ENCODE results near the gene APBB1IP. TPM values are rescaled to one million over a fixed set of nuclear protein-coding genes. Genes with fewer than 3 reads are reported as not detected.
A peak's percentile ranks its signal among the peaks of the same experiment; 100 is the strongest.

Gene APBB1IP
- polyA plus RNA-seq, 2 of the 4 experiments (the other 2 are of a cell fraction) = 0.96 to 9.2 TPM

DNA sequence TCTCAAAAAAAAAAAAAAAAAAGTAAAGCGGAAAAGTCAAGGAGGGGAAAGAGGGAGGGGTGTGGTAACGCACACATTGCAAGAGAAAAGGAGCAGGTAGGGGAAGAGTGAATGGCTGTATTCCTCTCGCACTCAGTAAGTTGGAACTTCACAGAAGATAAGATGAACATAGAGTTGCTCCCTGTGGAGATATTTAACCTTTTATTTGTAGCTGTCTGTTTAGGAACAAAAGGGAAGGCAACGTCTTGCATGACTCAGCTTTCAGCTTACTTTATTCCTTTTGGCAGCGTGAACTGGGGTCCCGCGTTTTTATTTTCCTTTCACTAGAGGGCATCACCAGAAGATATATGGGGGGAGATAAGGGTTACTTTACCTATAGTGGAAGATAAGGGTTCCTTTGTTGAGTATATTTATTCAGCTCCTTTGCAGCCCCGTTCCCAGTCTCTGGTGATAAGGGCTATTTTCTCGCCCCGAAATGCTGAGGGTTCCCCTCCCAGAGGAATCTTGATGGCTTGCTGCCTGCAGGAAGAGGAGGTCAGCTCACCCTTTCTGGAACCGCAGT, 78.5 kb downstream of the APBB1IP start:
- 71% methylated on average over 10 of the region's 11 CpGs for WGBS (ENCODE audit: missing lambda C conversion rate)
- Histone ChIP-seq H3K4me3 (no peak overlapping the region), H3K27ac (peak overlapping the region in 1 of 2 experiments; percentile 6; a peak in 1 of 6 replicates), H3K4me2 (no peak overlapping the region), H3K9me3 (peaks cover 20% of the 10 kb centered on the region), H3K4me1 (0 out of 3 replicates have a peak, but pooled peaks cover 4% of the 10 kb centered on the region)
- ATAC-seq = no peak
- TF ChIP-seq HOXB13 (CRISPR knock-in tag; IDR thresholded peaks at IDR 0.05; ENCODE audit: low read depth) = no peak
- no peak for TF ChIP-seq CHD2 (IDR thresholded peaks at IDR 0.05; ENCODE audit: low read length, partially characterized antibody)
- TF ChIP-seq POLR2A (IDR thresholded peaks at IDR 0.05; ENCODE audit: low read length) = no peak
- no peak for TF ChIP-seq KDM5A (IDR thresholded peaks at IDR 0.05)
- no peak for TF ChIP-seq EHMT2 (IDR thresholded peaks at IDR 0.05; ENCODE audit: low read depth)
- TF ChIP-seq, protein P1, sequence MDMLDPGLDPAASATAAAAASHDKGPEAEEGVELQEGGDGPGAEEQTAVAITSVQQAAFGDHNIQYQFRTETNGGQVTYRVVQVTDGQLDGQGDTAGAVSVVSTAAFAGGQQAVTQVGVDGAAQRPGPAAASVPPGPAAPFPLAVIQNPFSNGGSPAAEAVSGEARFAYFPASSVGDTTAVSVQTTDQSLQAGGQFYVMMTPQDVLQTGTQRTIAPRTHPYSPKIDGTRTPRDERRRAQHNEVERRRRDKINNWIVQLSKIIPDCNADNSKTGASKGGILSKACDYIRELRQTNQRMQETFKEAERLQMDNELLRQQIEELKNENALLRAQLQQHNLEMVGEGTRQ (IDR thresholded peaks at IDR 0.05) = no peak
- TF ChIP-seq EP300 (IDR thresholded peaks at IDR 0.05) = no peak
- no peak for TF ChIP-seq RFX5 (IDR thresholded peaks at IDR 0.05)
- TF ChIP-seq FOSL2 (IDR thresholded peaks at IDR 0.05) = no peak
- no peak for TF ChIP-seq FOSL2 (CRISPR knock-in tag; IDR thresholded peaks at IDR 0.05)
- FAIRE-seq = no peak
- ChIA-PET POLR2A (no interaction called here), CTCF (interaction anchor here (1.5 kb wide), 1 partner anchor 12 kb away, joined by 3 read pairs; no protein-coding TSS in a partner anchor)
- DNase-seq (ENCODE audit: low read depth in 1 of 2, low spot score in 1 of 2) = no peak

DNA sequence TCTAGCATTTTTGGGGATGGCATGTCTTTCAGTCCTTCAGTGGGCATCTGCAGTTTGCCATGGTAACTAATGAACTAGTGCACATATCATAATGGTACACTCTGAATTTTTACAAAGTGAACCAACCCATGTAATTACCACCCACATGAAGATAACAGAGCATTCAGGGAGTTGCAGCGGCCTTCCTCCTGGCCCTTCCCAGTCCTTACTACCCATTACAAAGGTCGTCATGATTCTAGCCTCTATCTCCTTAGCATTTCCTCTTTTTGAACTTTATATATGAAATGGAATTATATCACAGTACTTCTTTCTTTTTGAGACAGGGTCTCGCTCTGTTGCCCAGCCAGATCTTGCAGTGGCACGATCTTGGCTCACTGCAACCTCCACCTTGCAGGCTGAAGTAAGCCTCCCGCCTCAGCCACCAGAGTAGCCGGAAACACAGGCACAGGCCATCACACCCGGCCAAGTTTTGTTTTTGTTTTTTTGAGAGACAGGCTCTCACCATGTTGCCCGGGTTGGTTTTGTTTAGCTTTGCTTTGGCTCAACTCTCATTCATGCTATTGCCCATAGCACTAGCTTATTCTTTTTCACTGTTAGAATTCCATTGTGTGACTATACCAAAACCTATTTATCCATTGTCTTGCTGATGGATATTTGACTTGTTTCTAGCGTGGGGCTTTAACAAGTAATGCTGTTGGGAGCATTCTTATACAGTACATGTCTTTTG, 79.2 kb downstream of the APBB1IP start:
- H3K4me3 ChIP-seq = no peak overlapping the region
- POLR2A ChIA-PET = no interaction called here
- CTCF ChIA-PET = interaction anchor here (1.5 kb wide), 1 partner anchor 11 kb away, joined by 3 read pairs; no protein-coding TSS in a partner anchor
- no peak for DNase-seq (ENCODE audit: low read depth in 1 of 2, low spot score in 1 of 2)
- 0 out of 3 replicates have a peak, but pooled peaks cover 4% of the 10 kb centered on the region for H3K4me1 ChIP-seq
- H3K27ac ChIP-seq = peak overlapping the region in 1 of 2 experiments; percentile 31; a peak in 1 of 6 replicates
- WGBS (ENCODE audit: missing lambda C conversion rate) = 74% methylated on average over 9 of the region's 9 CpGs
- peaks cover 17% of the 10 kb centered on the region for H3K9me3 ChIP-seq
- ATAC-seq = no peak
- TF ChIP-seq, protein P1 (IDR thresholded peaks at IDR 0.05) = no peak
- TF ChIP-seq JUNB (IDR thresholded peaks at IDR 0.05) (no peak), MAFK (IDR thresholded peaks at IDR 0.05; ENCODE audit: partially characterized antibody) (no peak), NPAS2 (CRISPR knock-in tag; IDR thresholded peaks at IDR 0.05; ENCODE audit: borderline replicate concordance) (no peak), SMC3 (IDR thresholded peaks at IDR 0.05) (no peak), GATA3 (IDR thresholded peaks at IDR 0.05; ENCODE audit: borderline replicate concordance) (no peak), CEBPB (IDR thresholded peaks at IDR 0.05) (no peak), ZSCAN20 (CRISPR knock-in tag; IDR thresholded peaks at IDR 0.05) (no peak), ESRRA (IDR thresholded peaks at IDR 0.05; ENCODE audit: borderline replicate concordance, low read length) (no peak), HOXB5 (CRISPR knock-in tag; IDR thresholded peaks at IDR 0.05) (no peak), FOSB (CRISPR knock-in tag; IDR thresholded peaks at IDR 0.05) (no peak), EP300 (IDR thresholded peaks at IDR 0.05) (no peak), CBX2 (IDR thresholded peaks at IDR 0.05; ENCODE audit: borderline replicate concordance, low read depth) (no peak), PHF8 (IDR thresholded peaks at IDR 0.05; ENCODE audit: borderline replicate concordance, low read depth) (no peak)
- TF ChIP-seq, protein P2, sequence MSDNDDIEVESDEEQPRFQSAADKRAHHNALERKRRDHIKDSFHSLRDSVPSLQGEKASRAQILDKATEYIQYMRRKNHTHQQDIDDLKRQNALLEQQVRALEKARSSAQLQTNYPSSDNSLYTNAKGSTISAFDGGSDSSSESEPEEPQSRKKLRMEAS (IDR thresholded peaks at IDR 0.05) = no peak
- TF ChIP-seq, protein P3, sequence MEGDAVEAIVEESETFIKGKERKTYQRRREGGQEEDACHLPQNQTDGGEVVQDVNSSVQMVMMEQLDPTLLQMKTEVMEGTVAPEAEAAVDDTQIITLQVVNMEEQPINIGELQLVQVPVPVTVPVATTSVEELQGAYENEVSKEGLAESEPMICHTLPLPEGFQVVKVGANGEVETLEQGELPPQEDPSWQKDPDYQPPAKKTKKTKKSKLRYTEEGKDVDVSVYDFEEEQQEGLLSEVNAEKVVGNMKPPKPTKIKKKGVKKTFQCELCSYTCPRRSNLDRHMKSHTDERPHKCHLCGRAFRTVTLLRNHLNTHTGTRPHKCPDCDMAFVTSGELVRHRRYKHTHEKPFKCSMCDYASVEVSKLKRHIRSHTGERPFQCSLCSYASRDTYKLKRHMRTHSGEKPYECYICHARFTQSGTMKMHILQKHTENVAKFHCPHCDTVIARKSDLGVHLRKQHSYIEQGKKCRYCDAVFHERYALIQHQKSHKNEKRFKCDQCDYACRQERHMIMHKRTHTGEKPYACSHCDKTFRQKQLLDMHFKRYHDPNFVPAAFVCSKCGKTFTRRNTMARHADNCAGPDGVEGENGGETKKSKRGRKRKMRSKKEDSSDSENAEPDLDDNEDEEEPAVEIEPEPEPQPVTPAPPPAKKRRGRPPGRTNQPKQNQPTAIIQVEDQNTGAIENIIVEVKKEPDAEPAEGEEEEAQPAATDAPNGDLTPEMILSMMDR (IDR thresholded peaks at IDR 0.05) = no peak
- no peak for FAIRE-seq
- no peak overlapping the region for H3K4me2 ChIP-seq

Data from A549 (cell line).